GM20000 (cell line): ENCODE results near the gene ASPSCR1.

Experiments used
- DNase-seq: peaks from one replicate; pipeline ENCODE4 v3.0.0; 2012; ENCODE audit warnings: low spot score
- CTCF ChIP-seq: IDR thresholded peaks from 2 replicates; pipeline ENCODE4 v1.5.1; 2012; ENCODE audit warnings: mild to moderate bottlenecking, control low read depth; ENCODE audit errors: extremely low read depth, missing control alignments

ASPSCR1 gene

GRCh38 chr17:81960130-81960958 lies 17.1 kb upstream of the ASPSCR1 start:
- no peak for TF ChIP-seq CTCF
- DNase-seq: no peak

DNA sequence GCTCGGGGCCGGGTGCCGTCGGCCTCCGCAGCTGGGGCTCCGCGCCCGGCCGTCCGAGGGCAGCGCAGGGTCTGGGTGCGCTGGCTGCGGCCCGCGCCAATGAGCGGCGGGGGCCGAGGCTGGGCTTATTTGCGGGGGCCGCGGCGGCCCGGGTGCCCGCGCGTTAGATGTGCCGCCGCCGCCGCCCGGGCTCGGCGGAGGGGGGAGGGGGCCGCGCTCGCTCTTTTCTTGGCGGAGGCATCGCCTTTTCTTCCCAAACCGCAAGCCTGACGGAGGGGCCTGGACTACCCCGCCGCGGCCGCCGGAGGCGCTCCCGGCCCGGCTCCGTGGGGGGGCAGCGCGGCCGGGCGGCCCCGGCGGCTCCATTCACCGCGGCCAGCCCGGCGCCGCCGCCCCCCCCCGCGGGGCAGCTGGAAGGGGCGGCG lies 16.3 kb upstream of the ASPSCR1 start, which contains the start of gene NOTUM:
Gene NOTUM (minus strand): TSS at position 101 of the 425 bp plus-strand sequence. CDS start 278 bp downstream, outside the sequence.
- no peak for DNase-seq
- TF ChIP-seq CTCF: no peak

GRCh38 chr17:81961521-81962498 lies 15.6 kb upstream of the ASPSCR1 start:
- no peak for DNase-seq
- TF ChIP-seq CTCF: no peak

- no peak for TF ChIP-seq CTCF
- no peak for DNase-seq
Observed at GRCh38 chr17:81962499-81963441, 14.7 kb upstream of the ASPSCR1 start.

DNA sequence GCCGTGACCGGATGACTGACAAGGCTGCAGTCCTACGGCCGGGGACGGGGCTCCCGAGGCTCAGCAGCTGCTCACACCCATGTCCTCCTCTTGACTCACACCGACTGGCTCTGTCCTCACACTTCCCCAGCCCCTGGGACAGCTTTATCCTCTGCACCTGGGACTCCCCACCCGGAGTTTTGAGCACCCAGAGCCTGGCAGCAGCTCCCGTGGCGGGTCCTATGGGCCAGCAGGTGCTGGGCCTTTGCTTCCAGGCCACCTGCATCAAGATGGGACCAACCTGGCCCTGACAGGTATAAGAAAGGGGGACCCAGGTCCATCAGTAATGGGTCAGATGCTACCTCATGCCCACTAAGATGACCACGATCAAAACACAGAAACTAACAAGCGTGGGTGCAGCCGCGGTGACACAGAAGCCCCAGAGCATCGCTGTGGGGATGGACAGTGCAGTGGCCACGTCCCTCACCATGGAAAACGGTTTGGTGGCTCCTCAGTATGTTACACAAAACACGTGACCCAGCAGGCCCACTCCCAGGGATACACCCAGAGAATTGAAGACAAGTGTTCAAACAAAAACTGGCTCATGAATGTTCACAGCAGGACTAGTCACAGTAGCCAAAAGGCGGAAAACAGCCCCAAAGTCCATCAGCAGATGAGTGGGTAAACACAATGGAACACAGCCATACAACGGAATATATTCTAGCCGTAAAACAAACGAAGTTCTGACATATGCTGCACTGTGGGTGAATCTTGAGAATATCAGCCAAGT lies 13.2 kb upstream of the ASPSCR1 start:
- no peak for TF ChIP-seq CTCF

More for the DNA sequence above, 13.2 kb upstream of the ASPSCR1 start:
- no peak for DNase-seq
